Measurements from ENCODE around the gene KCNMA1.

The KCNMA1 gene

DNA sequence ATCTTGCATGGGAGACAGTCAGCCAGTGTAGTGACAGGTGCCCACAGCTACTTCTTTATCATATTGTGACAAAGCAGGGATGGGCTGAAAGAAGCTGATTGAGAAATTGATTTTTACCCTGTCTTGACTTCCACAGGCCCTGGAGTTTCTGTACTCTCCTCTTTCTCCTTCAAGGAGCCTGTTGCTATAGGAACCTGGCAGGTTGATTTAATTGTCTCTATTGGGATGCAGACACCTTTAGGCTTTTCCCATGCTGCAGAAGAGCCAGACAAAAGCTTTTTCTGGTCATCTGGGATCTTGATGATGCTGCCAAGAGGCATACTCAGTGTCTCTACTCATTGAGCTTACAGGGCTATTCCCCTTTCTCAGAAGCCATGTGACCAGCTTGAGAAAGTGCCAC lies 754.8 kb downstream of the KCNMA1 start:
- Histone ChIP-seq H3K36me3 (ENCODE audit: control insufficient read depth, insufficient read depth, low read length) (no peaks in the 10 kb centered on the region), H3K4me3 (ENCODE audit: low read depth, low read length) (no peak overlapping the region), H3K27ac (no peak overlapping the region), H3K4me2 (ENCODE audit: low read length) (no peak overlapping the region), H3K27me3 (ENCODE audit: control insufficient read depth, insufficient read depth, low read length) (no peaks in the 10 kb centered on the region), H3K9me3 (ENCODE audit: control insufficient read depth, low read length) (no peaks in the 10 kb centered on the region), H3K9ac (no peak overlapping the region), H2AFZ (no peak overlapping the region), H3K4me1 (no peaks in the 10 kb centered on the region), H3K79me2 (no peaks in the 10 kb centered on the region)
- TF ChIP-seq, protein P1, sequence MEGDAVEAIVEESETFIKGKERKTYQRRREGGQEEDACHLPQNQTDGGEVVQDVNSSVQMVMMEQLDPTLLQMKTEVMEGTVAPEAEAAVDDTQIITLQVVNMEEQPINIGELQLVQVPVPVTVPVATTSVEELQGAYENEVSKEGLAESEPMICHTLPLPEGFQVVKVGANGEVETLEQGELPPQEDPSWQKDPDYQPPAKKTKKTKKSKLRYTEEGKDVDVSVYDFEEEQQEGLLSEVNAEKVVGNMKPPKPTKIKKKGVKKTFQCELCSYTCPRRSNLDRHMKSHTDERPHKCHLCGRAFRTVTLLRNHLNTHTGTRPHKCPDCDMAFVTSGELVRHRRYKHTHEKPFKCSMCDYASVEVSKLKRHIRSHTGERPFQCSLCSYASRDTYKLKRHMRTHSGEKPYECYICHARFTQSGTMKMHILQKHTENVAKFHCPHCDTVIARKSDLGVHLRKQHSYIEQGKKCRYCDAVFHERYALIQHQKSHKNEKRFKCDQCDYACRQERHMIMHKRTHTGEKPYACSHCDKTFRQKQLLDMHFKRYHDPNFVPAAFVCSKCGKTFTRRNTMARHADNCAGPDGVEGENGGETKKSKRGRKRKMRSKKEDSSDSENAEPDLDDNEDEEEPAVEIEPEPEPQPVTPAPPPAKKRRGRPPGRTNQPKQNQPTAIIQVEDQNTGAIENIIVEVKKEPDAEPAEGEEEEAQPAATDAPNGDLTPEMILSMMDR (IDR thresholded peaks at IDR 0.05): no peak

DNA sequence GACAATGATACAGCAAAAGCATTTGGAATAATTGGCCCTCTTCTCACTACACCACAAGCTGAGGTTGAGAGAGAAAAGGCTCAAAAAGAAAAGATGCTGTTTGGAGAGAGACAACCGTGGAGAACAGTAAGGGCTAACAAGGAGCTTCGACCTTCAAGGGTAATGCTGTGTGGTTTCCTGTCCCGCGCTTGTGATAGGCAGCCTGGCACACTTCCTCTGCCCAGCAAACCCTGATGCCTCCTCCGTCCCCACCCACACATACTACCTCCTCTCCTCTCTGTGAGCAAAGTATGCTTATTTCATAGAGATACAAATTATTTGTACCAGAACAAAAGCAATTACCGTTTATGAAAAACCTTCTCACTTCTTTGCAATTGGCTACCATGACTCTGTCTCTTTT lies 755.4 kb downstream of the KCNMA1 start:
- H3K9me3 ChIP-seq (ENCODE audit: control insufficient read depth, low read length): no peaks in the 10 kb centered on the region
- H3K4me3 ChIP-seq (ENCODE audit: low read depth, low read length): no peak overlapping the region
- H3K4me2 ChIP-seq (ENCODE audit: low read length): no peak overlapping the region
- no peaks in the 10 kb centered on the region for H3K4me1 ChIP-seq
- TF ChIP-seq, protein P1 (IDR thresholded peaks at IDR 0.05): no peak
- no peaks in the 10 kb centered on the region for H3K36me3 ChIP-seq (ENCODE audit: control insufficient read depth, insufficient read depth, low read length)
- H3K9ac ChIP-seq: no peak overlapping the region
- H2AFZ ChIP-seq: no peak overlapping the region
- no peak overlapping the region for H3K27ac ChIP-seq
- H3K79me2 ChIP-seq: no peaks in the 10 kb centered on the region
- no peaks in the 10 kb centered on the region for H3K27me3 ChIP-seq (ENCODE audit: control insufficient read depth, insufficient read depth, low read length)

DNA sequence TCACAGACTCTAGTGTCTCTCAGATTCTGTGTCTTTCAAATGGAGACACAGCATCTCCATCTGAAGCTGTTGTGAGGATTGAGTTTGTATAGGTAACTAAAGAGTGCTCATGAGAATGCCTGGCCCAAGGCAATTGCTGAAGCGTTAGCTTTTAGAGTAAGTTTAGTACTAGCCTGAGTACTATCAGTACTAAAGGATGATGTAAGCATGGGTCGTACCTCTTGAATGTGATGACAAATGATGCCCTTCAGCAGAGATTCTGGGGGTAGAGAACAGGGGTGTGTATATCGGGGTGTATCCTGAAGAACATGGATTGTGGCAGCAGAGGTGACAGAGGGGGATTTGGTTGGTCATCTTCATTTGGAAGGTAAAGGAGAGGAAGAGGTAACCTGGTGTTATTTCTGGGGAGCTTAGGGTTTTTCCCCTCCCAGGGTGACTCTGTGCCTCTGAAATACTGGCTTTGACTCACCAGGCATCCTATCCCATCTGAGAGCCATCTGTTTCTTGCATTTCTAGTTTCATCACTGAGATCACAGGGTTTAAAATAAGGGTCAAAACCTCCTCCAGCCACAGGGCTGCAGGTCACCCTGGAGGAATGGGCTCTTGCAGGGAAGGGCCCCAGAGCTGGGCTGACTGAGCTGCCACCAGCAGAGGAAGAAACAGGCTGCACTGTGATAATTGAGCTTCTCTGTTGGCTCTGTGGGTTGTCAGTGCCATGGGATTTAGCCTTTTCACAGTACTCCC lies 756.0 kb downstream of the KCNMA1 start:
- TF ChIP-seq, protein P1 (IDR thresholded peaks at IDR 0.05): no peak
- Histone ChIP-seq H3K36me3 (ENCODE audit: control insufficient read depth, insufficient read depth, low read length) (no peaks in the 10 kb centered on the region), H3K4me3 (ENCODE audit: low read depth, low read length) (no peak overlapping the region), H3K4me2 (ENCODE audit: low read length) (no peak overlapping the region), H3K27me3 (ENCODE audit: control insufficient read depth, insufficient read depth, low read length) (no peaks in the 10 kb centered on the region), H3K27ac (no peak overlapping the region), H2AFZ (no peak overlapping the region), H3K9me3 (ENCODE audit: control insufficient read depth, low read length) (no peaks in the 10 kb centered on the region), H3K9ac (no peak overlapping the region), H3K4me1 (no peaks in the 10 kb centered on the region), H3K79me2 (no peaks in the 10 kb centered on the region)

DNA sequence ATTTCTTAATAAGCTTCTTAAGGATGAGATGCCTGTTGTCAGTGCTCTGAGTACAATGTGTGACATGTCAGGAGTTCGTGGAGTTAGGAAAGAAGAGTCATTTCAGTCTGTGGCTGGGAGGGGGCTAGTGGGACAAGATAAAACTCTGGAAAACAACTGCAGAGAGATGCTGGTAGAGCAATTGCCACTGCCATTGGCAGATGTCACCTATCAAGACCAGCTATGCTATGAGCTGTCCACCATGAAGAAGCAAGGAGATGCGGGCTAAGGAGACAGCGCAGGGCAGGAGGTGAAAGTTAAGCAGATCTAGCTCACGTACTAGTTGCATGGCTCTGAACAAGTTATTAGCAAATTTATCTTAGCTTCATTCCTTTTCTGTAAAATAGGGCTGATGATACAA lies 756.7 kb downstream of the KCNMA1 start:
- no peak overlapping the region for H3K9ac ChIP-seq

More for the DNA sequence above, 756.7 kb downstream of the KCNMA1 start:
- Histone ChIP-seq H2AFZ (no peak overlapping the region), H3K4me3 (ENCODE audit: low read depth, low read length) (no peak overlapping the region), H3K4me1 (no peaks in the 10 kb centered on the region), H3K27ac (no peak overlapping the region), H3K9me3 (ENCODE audit: control insufficient read depth, low read length) (no peaks in the 10 kb centered on the region), H3K4me2 (ENCODE audit: low read length) (no peak overlapping the region), H3K36me3 (ENCODE audit: control insufficient read depth, insufficient read depth, low read length) (no peaks in the 10 kb centered on the region), H3K27me3 (ENCODE audit: control insufficient read depth, insufficient read depth, low read length) (no peaks in the 10 kb centered on the region), H3K79me2 (no peaks in the 10 kb centered on the region)
- TF ChIP-seq, protein P1 (IDR thresholded peaks at IDR 0.05): no peak

All from parathyroid adenoma (tissue), 2 donors.